OCI-LY1 (cell line): Measurements from ENCODE around the gene ELOA.

Experiments used
- CTCF ChIP-seq: fragments of 200-600 bp; sonication (generic), shearing (Covaris generic); IDR thresholded peaks from 2 replicates; pipeline ENCODE4 v1.5.1; 2017; ENCODE audit warnings: mild to moderate bottlenecking, antibody characterized with exemption, low read length, moderate library complexity, mixed read lengths
- EZH2 ChIP-seq: fragments of 200-600 bp; sonication (generic), shearing (Covaris generic); IDR thresholded peaks from 2 replicates; pipeline ENCODE4 v1.8.0; 2017; ENCODE audit warnings: borderline replicate concordance, mixed run types, mild to moderate bottlenecking, antibody characterized with exemption, low read length, moderate library complexity, mixed read lengths

- TF ChIP-seq CTCF (no peak), EZH2 (no peak)
Observed at GRCh38 chr1:23803674-23804073, 60.4 kb downstream of the ELOA start.
